Urothelium cell line (cell line): ENCODE results near the gene RAB18.
"Not testable (repeated sequence)": the region's sequence is repeated elsewhere in the genome, so short reads cannot be mapped to it uniquely, and the experiment has no call there.

Experiments
- DNase-seq: peaks from one replicate; pipeline ENCODE4 v3.0.0; 2011; ENCODE audit warnings: low spot score, mixed read lengths
- FAIRE-seq: peaks from 2 replicates; lab custom pipeline; 2011; peaks lifted over from hg19 to GRCh38; lab: Jason Lieb, UNC

RAB18 gene

DNA sequence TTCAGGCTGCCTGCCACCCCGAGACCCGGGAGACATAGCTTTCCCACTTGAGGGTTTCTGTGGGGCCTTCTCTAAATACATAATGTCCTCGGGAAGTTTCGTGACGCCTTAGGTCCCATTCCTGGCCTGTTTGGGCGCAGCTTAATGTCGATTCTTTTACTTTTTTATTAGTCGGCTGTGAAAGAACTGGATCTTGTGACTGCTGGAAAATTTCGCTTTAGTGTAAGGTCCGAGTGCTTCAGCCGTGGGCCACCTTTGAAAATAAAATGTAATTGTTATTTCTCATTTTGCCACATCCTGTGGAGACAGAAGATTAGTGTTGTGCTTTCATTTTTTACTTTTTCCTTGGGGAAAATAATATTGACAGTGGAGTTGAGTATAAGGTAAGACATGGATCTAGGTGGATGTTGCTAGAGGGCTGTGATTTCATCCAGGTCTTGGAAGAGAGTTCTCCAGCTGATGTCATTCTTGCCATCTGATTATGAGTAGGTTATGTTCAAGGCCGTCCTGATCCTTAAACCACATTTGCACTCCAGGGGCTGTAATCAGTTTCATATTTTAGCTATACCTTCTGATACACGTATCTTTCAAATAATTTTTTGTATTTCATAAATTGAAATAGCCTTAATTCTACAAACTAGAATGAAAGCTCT, 830 bp downstream of the RAB18 start:
- DNase-seq (no peak), FAIRE-seq (no peak)

GRCh38 chr10:27505537-27505936, 1.4 kb downstream of the RAB18 start:
- FAIRE-seq = not testable (repeated sequence)

GRCh38 chr10:27506280-27506679, 2.2 kb downstream of the RAB18 start:
- no peak for DNase-seq

More at GRCh38 chr10:27505537-27505936, 1.4 kb downstream of the RAB18 start:
- DNase-seq = not testable (repeated sequence)

DNA sequence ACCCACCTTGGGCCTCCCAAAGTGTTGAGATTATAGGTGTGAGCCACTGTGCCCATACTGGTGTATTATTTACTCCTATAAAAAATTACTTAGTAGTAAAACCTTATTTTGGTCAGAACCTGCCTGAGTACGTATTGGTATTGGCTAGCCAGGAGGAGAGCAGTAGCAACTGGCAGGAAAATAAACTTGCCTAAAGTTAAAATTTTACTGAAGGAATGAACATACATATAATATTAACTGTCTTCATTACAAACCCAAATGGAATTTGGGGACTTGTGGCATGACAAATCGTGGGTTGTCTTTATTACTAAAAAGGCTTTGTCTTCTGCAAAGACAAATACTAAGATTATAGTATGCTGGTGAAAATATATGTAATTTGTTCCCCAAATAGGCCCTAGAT, 8.4 kb downstream of the RAB18 start:
- FAIRE-seq = no peak
- no peak for DNase-seq

More at GRCh38 chr10:27506280-27506679, 2.2 kb downstream of the RAB18 start:
- FAIRE-seq = no peak

DNA sequence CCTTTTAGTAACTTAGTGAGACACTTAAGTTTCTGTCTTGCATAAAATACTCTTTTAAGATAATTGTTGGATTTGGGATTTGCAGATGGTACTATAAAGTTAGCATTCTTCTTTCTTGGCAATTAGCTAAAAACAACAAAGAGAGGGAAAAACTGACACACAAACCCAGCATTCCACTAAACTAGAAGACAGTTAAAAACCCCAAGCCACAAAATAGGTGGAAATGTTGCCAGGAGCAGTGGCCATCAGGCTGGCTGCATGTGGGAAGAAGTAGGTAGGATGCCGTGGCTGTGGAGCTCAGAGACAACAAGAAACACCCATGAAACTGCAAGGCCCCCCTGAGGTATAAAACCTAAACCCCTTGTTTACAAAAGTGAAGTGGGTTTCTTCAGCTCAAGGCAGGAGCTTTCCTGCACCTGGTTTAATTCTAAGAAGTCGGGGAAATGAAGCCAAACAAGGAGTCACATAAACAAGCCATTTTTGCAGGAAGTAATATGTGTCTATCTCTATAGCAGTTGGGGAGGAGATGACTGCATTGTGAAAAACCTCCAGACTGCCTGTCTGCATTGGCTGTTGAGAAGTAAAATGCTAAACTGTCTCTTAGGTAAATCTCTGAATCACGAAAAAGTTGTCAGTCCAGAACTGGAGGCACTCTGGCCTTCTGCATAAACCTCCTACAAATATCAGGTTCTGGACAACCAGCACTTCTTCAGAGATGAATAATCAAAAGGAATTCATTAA, 9.5 kb downstream of the RAB18 start:
- no peak for FAIRE-seq

GRCh38 chr10:27514243-27514642, 10.1 kb downstream of the RAB18 start:
- no peak for DNase-seq
- FAIRE-seq = no peak

More for the DNA sequence above, 9.5 kb downstream of the RAB18 start:
- DNase-seq = no peak

GRCh38 chr10:27518261-27518660, 14.2 kb downstream of the RAB18 start:
- DNase-seq (no peak), FAIRE-seq (no peak)

DNA sequence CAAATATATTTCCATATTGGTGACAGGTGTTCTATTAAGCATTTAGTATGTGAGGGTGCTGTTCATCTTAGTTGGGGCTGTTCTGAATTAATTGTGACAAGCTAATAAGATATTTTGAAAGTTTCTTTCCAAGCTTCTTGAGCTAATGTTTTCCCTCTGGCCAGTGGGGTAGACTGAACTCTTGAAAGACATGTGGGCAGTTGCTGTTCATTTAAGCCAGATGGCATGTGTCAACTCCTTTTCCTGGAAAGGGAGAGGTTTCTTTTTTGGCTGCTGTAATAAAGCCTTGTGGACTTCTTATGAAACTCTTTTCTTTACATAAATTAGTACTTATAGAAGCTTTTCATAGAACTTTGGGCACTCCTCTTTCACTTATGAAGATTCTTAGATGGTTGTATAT, 21.7 kb downstream of the RAB18 start:
- DNase-seq = no peak
- FAIRE-seq = no peak

DNA sequence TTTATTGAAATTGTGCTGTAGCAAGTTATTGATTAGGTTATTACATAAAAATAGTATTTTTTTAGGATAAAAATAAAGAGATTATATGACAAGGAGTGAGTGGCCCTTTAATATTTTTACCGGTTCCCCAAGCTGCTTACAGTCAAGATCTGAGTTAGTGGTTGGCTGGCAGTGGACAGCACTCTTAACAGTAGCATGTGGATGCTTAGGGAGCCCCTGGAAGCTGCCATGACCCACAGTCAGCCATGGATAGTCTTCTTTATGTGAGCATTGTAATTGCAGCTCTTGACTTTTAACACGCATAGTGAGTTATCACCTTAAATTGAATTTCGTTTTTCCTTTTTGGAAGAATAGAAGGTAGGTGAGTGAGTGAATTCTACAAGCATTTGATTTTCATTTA, 22.1 kb downstream of the RAB18 start:
- no peak for FAIRE-seq
- DNase-seq = no peak

DNA sequence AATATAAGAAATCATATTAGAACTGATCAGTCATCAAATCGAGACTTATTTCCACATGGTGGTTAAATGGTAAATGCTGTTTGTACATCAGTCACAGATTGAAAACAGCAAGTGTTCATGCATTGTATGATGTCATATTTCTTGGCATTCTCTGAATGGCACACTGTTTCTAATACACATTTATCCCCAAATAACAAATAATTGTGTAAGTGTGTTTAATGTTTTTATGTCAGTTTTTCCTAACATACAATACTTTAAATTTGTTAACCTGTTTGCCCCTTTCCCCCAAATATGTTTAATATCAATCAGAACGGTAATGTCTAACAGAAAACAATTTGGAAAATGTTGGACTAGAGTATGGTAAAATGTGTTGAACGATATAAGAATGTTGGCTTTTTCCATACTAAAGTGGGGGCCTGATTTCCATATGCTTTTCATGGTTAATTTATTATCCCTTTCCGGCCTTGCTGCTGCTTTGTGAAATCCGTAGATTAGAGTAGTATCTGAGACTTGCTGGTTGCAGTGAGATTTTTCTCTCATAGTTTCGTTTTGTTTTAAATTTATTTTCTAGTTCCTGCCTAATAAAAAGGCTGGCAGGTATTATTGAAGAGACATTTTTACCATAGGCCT, 23.7 kb downstream of the RAB18 start:
- DNase-seq (no peak), FAIRE-seq (no peak)

GRCh38 chr10:27529010-27529783, 25.1 kb downstream of the RAB18 start:
- DNase-seq (no peak), FAIRE-seq (no peak)

- FAIRE-seq (no peak), DNase-seq (no peak)
Observed at GRCh38 chr10:27530477-27530876, 26.4 kb downstream of the RAB18 start.

GRCh38 chr10:27531336-27531847, 27.3 kb downstream of the RAB18 start:
- FAIRE-seq = no peak

DNA sequence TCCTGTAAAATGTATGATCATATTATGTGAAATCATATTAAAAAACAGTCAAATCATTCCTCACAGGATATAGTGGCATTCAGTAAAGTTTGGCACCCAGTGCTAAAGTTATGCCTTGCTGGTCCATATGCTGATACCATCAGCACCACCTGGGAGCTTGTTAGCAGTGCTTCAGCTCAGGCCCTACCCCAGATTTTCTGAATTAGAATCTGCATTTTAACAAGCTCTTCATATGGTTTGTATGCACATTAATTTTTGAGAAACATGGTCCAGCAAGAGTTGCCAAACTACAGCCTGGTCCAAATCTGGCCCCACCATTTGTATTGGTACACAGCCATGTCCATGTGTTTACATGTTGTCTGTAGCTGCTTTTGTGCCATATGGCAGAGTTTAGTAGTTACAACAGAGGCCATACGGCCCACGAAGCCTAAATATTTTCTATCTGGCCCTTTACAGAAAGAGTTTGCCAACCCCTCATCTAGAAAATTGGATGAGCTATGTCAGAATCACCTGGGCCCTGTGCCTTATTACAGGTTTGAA, 30.1 kb downstream of the RAB18 start:
- DNase-seq (no peak), FAIRE-seq (no peak)

More at GRCh38 chr10:27531336-27531847, 27.3 kb downstream of the RAB18 start:
- no peak for DNase-seq

- FAIRE-seq (no peak), DNase-seq (no peak)
Observed at GRCh38 chr10:27535317-27535716, 31.2 kb downstream of the RAB18 start.

- no peak for FAIRE-seq
Observed at GRCh38 chr10:27536437-27536836, 32.3 kb downstream of the RAB18 start.

GRCh38 chr10:27537166-27537565, 33.1 kb downstream of the RAB18 start:
- DNase-seq (no peak), FAIRE-seq (no peak)

More at GRCh38 chr10:27536437-27536836, 32.3 kb downstream of the RAB18 start:
- DNase-seq = no peak

GRCh38 chr10:27537787-27538186, 33.7 kb downstream of the RAB18 start:
- FAIRE-seq = no peak

GRCh38 chr10:27540672-27541071, 36.6 kb downstream of the RAB18 start:
- DNase-seq (no peak), FAIRE-seq (no peak)

More at GRCh38 chr10:27537787-27538186, 33.7 kb downstream of the RAB18 start:
- DNase-seq = no peak
